GM18498 (cell line): ENCODE measurements around the gene EGFL8.

Source experiments
- ATAC-seq: cut with Tn5 transposase; IDR thresholded peaks from one replicate; pipeline ENCODE4 v1.9.1; 2021; ENCODE audit warnings: mild to moderate bottlenecking, moderate library complexity; ENCODE audit not compliant: unreplicated experiment

The EGFL8 gene

GRCh38 chr6:32167154-32167760, 2.9 kb downstream of the EGFL8 start:
- ATAC-seq: no peak

GRCh38 chr6:32167761-32168262, 3.4 kb downstream of the EGFL8 start:
- ATAC-seq: no peak

- no peak for ATAC-seq
Measured at GRCh38 chr6:32168350-32168749, 4.0 kb downstream of the EGFL8 start.

- ATAC-seq: no peak
Measured at GRCh38 chr6:32168807-32169591, 4.6 kb downstream of the EGFL8 start.

GRCh38 chr6:32170294-32170693, 5.9 kb downstream of the EGFL8 start:
- ATAC-seq: no peak

- ATAC-seq: no peak
Measured at GRCh38 chr6:32171234-32171633, 6.8 kb downstream of the EGFL8 start.

GRCh38 chr6:32173051-32173727, 8.8 kb downstream of the EGFL8 start:
- no peak for ATAC-seq

- no peak for ATAC-seq
Measured at GRCh38 chr6:32174416-32174815, 10.0 kb downstream of the EGFL8 start.

- no peak for ATAC-seq
Measured at GRCh38 chr6:32175322-32175710, 10.9 kb downstream of the EGFL8 start.

GRCh38 chr6:32175711-32176475, 11.5 kb downstream of the EGFL8 start, which contains the start of gene AGPAT1:
AGPAT1 (minus strand) TSS chr6:32176084; CDS start chr6:32171496, 4,588 bp downstream.
- ATAC-seq: peak; percentile 47

GRCh38 chr6:32176476-32177182, 12.2 kb downstream of the EGFL8 start:
- no peak for ATAC-seq

GRCh38 chr6:32177183-32177787, 12.9 kb downstream of the EGFL8 start:
- ATAC-seq: no peak

GRCh38 chr6:32177788-32178546, 13.6 kb downstream of the EGFL8 start, which contains the start of gene RNF5:
RNF5 (plus strand) TSS chr6:32178405; CDS start chr6:32178512, 107 bp downstream.
- peak; percentile 82 for ATAC-seq

GRCh38 chr6:32178547-32179440, 14.4 kb downstream of the EGFL8 start:
- no peak for ATAC-seq

- no peak for ATAC-seq
Measured at GRCh38 chr6:32179766-32180405, 15.5 kb downstream of the EGFL8 start.

- no peak for ATAC-seq
Measured at GRCh38 chr6:32181148-32181702, 16.8 kb downstream of the EGFL8 start.

- ATAC-seq: no peak
Measured at GRCh38 chr6:32181915-32182529, 17.6 kb downstream of the EGFL8 start.
